Activated CD4-positive, alpha-beta T cell treated with anti-CD3 and anti-CD28 coated beads for 24 hours (primary cell): ENCODE data around the gene DOC2B.

Experiments used
- DNase-seq, 2 donors: peaks; one replicate each; pipeline ENCODE4 v3.0.0-alpha.2; 2020; ENCODE audit warnings: low read depth in 2 of 2

DOC2B gene

GRCh38 chr17:163514-164098 lies 17.8 kb downstream of the DOC2B start:
- DNase-seq: no peak

GRCh38 chr17:162689-163088 lies 18.8 kb downstream of the DOC2B start:
- no peak for DNase-seq

DNA sequence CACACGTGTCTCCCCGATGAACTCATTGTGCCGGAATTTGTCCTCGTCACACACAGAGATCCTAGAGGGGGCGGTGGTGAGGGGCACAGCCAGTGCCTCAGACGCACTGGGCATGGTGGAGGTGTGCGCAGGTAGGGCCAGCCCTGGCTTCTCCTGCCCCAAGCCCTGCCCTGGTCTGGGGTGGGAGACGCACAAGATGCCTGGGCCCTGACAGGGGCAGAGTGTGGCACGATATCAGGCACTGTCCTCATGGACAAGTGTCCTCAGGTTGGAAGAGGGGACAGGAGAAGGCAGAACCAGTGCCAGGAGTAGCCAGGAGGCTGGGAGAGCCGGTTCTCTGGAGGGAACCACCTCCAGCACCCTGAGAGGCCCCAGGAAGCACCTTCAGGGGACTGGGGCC lies 20.0 kb downstream of the DOC2B start:
- DNase-seq: no peak

- DNase-seq: no peak
Measured at GRCh38 chr17:160336-160735, 21.1 kb downstream of the DOC2B start.

GRCh38 chr17:159609-160008 lies 21.8 kb downstream of the DOC2B start:
- DNase-seq: no peak

GRCh38 chr17:158379-158778 lies 23.1 kb downstream of the DOC2B start:
- no peak for DNase-seq

DNA sequence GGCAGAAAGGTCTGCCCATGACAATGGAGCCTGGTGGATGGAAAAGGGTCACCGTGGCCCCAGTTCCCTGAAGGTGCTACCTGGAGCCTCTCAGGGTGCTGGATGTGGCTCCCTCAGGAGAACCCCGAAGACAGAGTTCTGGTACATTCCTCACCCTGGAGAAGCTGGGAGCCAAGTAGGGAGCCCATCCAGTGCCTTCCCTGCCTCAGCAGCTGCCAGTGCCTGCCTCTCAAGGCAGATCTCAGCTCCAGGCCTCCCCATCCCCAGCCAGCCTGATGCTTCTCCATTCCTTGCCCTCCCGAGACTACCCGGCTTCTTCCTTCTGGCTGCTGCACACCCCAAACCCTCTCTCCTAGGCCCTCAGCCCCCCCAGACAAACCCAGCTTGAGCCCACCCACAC lies 23.5 kb downstream of the DOC2B start:
- DNase-seq: no peak

DNA sequence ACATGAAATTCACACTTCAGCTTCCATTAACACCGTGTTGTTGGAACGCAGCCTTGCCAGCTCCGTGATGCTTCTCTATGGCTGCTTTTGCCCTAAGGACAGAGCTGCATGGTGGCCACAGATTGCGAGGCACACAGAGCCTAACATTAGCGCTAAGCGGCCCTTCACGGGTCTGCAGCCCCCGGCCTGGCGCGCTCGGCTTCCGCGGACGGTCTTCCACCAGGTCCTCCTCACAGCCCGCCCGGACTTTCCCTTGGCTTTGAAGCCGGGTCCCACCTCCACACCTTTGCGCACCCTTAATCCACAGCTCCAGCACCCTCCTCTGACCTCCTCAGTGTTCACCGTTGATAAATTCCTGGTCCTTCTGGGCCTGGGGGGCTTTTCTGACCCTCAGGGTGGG lies 24.5 kb downstream of the DOC2B start:
- no peak for DNase-seq

- DNase-seq: no peak
Measured at GRCh38 chr17:156094-156621, 25.3 kb downstream of the DOC2B start.

DNA sequence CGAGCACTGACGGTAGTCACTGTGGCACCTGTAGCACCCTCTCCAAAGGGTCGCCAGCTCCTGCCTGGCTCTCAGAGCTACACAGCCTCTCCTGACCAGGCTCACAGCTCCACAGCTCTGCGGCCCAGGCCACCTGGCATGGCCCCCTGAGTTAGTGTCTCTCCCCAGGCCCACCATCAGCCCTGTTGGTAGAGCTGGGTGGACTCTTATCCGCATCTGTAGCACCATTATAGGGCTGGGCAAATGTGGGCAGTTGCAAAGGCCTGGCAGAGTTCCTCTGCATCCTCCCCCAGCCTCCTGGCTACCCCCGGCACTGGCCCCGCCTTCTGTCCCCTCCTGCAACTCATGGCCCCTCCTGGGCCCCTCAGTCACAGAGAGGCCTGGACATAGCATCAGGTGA lies 25.9 kb downstream of the DOC2B start:
- DNase-seq: no peak

DNA sequence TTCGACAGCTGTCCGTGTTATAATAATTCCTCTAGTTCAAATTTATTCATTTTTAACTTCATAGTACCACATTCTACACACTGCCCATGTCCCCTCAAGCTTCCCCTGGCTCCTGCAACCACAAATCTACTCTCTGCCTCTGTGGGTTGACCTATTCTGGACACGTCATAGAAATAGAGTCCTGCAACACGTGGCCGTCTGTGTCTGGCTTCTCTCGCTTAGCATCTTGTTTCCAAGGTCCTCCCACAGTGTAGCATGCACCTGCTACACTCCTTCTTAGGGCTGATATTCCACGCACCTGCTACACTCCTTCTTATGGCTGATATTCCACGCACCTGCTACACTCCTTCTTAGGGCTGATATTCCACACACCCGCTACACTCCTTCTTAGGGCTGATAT lies 27.6 kb downstream of the DOC2B start:
- no peak for DNase-seq

DNA sequence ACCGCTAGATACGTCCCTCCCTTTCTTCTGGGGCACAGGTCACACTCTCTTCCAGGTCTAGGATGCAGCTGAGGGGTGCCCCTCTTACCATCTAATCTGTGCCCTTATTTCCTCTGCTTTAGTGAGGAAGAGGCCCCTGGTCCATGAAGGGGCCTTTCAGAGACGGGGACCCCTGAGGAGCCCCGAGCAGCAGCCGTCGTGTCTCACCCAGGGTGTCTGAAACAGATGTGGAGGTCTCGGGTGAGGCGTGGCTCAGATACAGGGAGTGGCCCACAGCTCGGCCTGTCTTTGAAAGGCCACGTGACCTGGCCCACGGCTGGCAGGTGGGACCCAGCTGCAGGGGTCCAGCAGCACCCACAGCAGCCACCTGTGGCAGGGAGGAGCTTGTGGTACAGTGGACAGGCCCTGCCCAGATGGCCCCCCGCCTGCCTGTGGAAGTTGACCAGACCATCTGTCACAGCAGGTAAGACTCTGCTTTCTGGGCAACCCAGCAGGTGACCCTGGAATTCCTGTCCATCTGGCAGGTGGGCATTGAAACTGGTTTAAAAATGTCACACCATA lies 28.5 kb downstream of the DOC2B start:
- DNase-seq: no peak

DNA sequence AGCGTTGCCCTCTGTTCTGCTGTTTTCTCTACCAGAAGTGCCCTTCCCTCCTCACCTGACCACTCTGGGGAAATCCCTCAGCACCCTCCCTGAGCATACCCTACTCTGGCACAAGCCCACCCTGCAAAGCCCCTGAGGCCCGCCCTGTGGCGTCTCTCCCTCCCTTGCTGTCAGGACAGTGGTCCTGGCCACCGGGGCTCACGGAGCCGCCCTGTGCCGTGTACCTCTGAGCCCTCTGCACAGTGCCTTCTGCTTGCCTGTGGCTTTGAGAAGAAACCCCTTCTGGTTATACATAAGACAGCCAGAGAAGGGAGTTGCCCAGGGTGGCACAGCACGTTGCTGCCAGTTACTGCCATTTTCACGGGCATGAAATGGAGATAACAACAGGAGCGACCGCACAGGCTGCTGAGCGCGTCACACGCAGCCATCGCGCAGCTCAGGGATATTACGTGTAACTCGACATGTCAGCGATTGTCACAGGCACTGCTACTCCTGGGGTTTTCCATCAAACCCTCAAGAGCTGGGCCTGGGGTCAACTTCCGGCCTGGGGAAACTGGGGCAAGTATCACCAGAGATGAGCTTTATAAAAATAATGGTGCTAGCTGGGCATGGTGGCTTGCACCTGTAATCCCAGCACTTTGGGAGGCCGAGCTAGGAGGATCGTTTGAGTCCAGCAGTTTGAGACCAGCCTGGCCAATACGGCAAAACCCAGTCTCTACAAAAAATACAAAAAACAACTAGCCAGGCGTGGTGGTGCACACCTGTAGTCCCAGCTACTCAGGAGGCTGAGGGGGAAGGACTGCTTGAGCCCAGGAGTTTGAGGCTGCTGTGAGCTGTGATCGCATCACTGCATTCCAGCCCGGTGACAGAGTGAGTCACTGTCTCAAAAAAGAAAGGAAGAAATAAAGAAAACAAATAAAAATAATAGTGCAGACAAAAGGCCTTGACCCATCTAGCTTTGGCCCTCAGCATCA lies 29.3 kb downstream of the DOC2B start:
- no peak for DNase-seq

DNA sequence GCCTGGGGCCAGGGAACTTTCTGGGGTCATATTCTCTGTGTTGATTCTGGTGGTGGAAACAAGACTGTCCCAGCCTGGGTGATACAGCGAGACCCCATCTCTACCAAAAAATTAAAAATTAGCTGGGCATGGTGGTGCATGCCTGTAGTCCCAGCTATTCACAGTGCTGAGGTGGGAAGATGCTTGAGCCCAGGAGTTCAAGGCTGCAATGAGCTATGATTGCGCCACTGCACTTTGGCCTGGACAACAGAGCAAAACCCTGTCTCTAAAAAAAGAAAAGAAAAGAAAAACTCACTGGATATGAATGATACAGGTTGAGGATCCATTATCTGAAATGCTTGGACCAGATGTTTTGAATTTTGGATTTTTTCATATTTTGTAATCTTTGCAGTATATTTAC lies 30.4 kb downstream of the DOC2B start:
- DNase-seq: no peak

DNA sequence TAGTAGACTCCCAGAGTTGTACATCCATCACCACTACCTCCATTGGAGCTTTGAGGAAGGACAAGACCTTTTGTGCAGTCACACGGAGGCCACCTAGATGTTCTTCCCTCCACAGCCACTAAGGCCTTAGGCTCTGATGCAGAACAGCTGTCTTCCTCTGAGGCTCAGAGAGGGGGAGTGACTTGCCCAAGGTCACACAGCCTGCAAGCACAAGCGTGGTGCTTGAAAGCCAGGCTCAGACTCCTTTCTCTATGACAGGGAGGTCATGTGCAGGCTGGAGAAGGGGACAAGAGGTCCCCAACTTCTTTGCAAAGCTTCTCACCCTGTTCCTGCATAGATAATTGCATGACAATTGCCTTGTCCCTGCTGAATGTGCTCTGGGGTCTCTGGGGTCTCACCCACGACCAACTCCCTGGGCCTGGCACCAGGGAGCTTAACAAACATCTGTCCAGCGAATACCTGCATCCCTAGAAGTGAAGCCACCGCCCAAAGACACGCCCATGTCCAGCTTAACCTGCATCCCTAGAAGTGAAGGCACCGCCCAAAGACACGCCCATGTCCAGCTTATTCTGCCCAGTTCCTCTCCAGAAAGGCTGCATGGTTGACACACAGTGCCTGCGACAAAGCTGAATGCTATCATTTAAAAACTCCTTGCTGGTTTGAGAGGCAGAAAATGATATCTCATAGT lies 31.4 kb downstream of the DOC2B start:
- DNase-seq: no peak

GRCh38 chr17:149231-149630 lies 32.2 kb downstream of the DOC2B start:
- DNase-seq: no peak

GRCh38 chr17:148757-149156 lies 32.7 kb downstream of the DOC2B start:
- no peak for DNase-seq

DNA sequence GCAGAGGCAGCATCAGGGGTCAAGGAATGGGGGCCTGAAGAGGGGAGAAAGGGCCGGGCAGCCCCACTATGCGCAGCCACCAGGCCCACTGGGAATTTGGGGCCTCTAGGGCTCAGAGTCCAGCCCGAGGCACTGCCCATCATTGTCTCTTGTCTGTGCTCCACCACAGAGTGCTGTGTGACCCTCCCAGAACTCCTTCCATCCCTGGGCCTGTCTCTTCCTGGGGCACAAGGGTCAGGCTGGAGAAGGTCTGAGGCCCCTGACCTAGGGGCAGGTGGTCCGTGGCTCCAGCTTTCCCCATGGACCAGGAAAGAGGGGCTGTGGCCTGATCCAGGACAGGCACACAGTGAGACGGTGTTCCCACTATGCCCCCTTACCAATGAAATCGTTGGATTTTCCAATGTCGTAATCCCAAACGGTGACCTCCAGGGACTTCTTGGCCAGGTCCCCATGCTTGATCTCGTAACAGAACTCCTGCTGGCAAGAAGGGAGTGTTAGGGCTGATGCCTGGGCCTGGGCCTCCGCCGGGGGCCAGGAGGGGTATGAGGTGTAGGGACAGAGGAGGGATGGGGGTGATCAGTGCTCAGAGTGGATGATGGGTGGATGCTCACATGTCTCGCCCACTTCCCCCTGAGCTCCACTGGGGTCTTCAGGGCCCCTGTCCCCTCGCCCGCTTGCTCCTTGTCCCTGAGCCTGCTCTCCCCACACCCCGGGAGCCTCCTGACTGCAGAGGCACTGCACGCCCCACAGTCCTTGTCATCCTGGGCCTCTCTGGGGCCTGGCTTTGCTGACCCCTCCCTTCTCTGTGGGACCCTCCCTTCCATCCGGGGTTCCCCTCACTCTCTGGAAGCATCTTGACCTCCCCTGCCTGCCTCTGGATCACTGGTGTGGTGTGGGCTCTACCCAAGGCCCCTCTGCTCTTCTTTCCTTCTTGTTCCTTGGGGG lies 33.4 kb downstream of the DOC2B start:
- DNase-seq: no peak

GRCh38 chr17:146983-147761 lies 34.3 kb downstream of the DOC2B start:
- DNase-seq: no peak

- DNase-seq: no peak
Measured at GRCh38 chr17:146546-146945, 34.9 kb downstream of the DOC2B start.
